Stimulated activated naive CD8-positive, alpha-beta T cell treated with anti-CD3 and anti-CD28 coated beads, Interleukin-15, amount 100 ng/mL, for 72 hours (primary cell): Measurements from ENCODE around the gene TATDN2.

ENCODE experiments used
- ATAC-seq: fragments of 150-1000 bp; cut with Tn5 transposase; 2 replicates; pipeline ENCODE4 v1.10.0; 2021; ENCODE audit warnings: mild to moderate bottlenecking, moderate library complexity
- DNase-seq, 2 donors: peaks; one replicate each; pipeline ENCODE4 v3.0.0; 2021 to 2022
- H3K27ac Mint-ChIP-seq, 2 donors: one replicate each; pipeline ENCODE4 v1.8.0; 2022; ENCODE audit warnings: mild to moderate bottlenecking in 2 of 2, mixed read lengths in 2 of 2, moderate library complexity in 2 of 2
- H3K27me3 Mint-ChIP-seq: one replicate; pipeline ENCODE4 v1.8.0; 2022; ENCODE audit warnings: mixed read lengths
- H3K4me1 Mint-ChIP-seq: one replicate; pipeline ENCODE4 v1.8.0; 2022; ENCODE audit warnings: mild to moderate bottlenecking, mixed read lengths
- H3K4me3 Mint-ChIP-seq, 2 donors: one replicate each; pipeline ENCODE4 v1.8.0; 2022; ENCODE audit warnings: mild to moderate bottlenecking in 2 of 2, mixed read lengths in 2 of 2, moderate library complexity in 1 of 2
- H3K9me3 Mint-ChIP-seq, 2 donors: one replicate each; pipeline ENCODE4 v1.8.0; 2022; ENCODE audit warnings: mixed read lengths in 2 of 2

TATDN2 gene

GRCh38 chr3:10228248-10228950 lies 19.9 kb upstream of the TATDN2 start:
- Mint-ChIP-seq H3K27ac (peak overlapping the region; percentile 8 to 55), H3K9me3 (no peaks in the 10 kb centered on the region), H3K4me3 (peak overlapping the region; percentile 59 to 66), H3K4me1 (peaks cover 50% of the 10 kb centered on the region), H3K27me3 (no peaks in the 10 kb centered on the region)
- DNase-seq: peak; percentile 31 to 67
- peak; percentile 86 for ATAC-seq

GRCh38 chr3:10229576-10229975 lies 18.7 kb upstream of the TATDN2 start:
- no peaks in the 10 kb centered on the region for H3K27me3 Mint-ChIP-seq
- peaks cover 38% of the 10 kb centered on the region for H3K4me1 Mint-ChIP-seq
- no peaks in the 10 kb centered on the region for H3K9me3 Mint-ChIP-seq
- H3K4me3 Mint-ChIP-seq: no peak overlapping the region
- H3K27ac Mint-ChIP-seq: no peak overlapping the region
- ATAC-seq (no peak), DNase-seq (no peak)

- DNase-seq (no peak), ATAC-seq (no peak)
- Mint-ChIP-seq H3K27me3 (no peaks in the 10 kb centered on the region), H3K9me3 (no peaks in the 10 kb centered on the region), H3K4me1 (peaks cover 28% of the 10 kb centered on the region), H3K27ac (no peak overlapping the region), H3K4me3 (no peak overlapping the region)
These were observed 16.1 kb upstream of the TATDN2 start for GRCh38 chr3:10232137-10232536.

GRCh38 chr3:10233988-10234387 lies 14.3 kb upstream of the TATDN2 start:
- no peak for ATAC-seq
- Mint-ChIP-seq H3K4me1 (peaks cover 28% of the 10 kb centered on the region), H3K4me3 (no peak overlapping the region), H3K27me3 (no peaks in the 10 kb centered on the region), H3K27ac (no peak overlapping the region), H3K9me3 (no peaks in the 10 kb centered on the region)
- DNase-seq: no peak

GRCh38 chr3:10234526-10235230 lies 13.6 kb upstream of the TATDN2 start:
- no peaks in the 10 kb centered on the region for H3K27me3 Mint-ChIP-seq
- no peaks in the 10 kb centered on the region for H3K9me3 Mint-ChIP-seq
- ATAC-seq (no peak), DNase-seq (no peak)
- no peak overlapping the region for H3K4me3 Mint-ChIP-seq
- no peak overlapping the region for H3K27ac Mint-ChIP-seq
- H3K4me1 Mint-ChIP-seq: peaks cover 29% of the 10 kb centered on the region

GRCh38 chr3:10235551-10235950 lies 12.7 kb upstream of the TATDN2 start:
- H3K27ac Mint-ChIP-seq: peak overlapping the region in 1 of 2 donors; percentile 46
- no peak overlapping the region for H3K4me3 Mint-ChIP-seq
- H3K4me1 Mint-ChIP-seq: peaks cover 31% of the 10 kb centered on the region
- ATAC-seq: no peak
- no peak for DNase-seq
- no peaks in the 10 kb centered on the region for H3K27me3 Mint-ChIP-seq
- no peaks in the 10 kb centered on the region for H3K9me3 Mint-ChIP-seq

GRCh38 chr3:10238345-10239183 lies 9.7 kb upstream of the TATDN2 start:
- H3K27ac Mint-ChIP-seq: no peak overlapping the region
- peaks cover 56% of the 10 kb centered on the region for H3K4me1 Mint-ChIP-seq
- DNase-seq (peak in 1 of 2 donors; percentile 40), ATAC-seq (peak; percentile 45)
- no peaks in the 10 kb centered on the region for H3K27me3 Mint-ChIP-seq
- peaks cover 0 to under 1% of the 10 kb centered on the region in 2 donors for H3K9me3 Mint-ChIP-seq
- H3K4me3 Mint-ChIP-seq: peak overlapping the region; percentile 11 to 12

GRCh38 chr3:10240799-10241198 lies 7.5 kb upstream of the TATDN2 start:
- H3K27me3 Mint-ChIP-seq: no peaks in the 10 kb centered on the region
- no peak for DNase-seq
- peaks cover 15 to 23% of the 10 kb centered on the region in 2 donors for H3K9me3 Mint-ChIP-seq
- H3K4me1 Mint-ChIP-seq: peaks cover 61% of the 10 kb centered on the region
- no peak for ATAC-seq
- H3K4me3 Mint-ChIP-seq: no peak overlapping the region
- H3K27ac Mint-ChIP-seq: no peak overlapping the region

- peak overlapping the region; percentile 67 to 71 for H3K4me3 Mint-ChIP-seq
- peak; percentile 62 to 82 for DNase-seq
- H3K27me3 Mint-ChIP-seq: no peaks in the 10 kb centered on the region
- ATAC-seq: peak; percentile 100
- peaks cover 19 to 29% of the 10 kb centered on the region in 2 donors for H3K9me3 Mint-ChIP-seq
- peak overlapping the region; percentile 90 to 93 for H3K27ac Mint-ChIP-seq
- peaks cover 61% of the 10 kb centered on the region for H3K4me1 Mint-ChIP-seq
These were observed 5.8 kb upstream of the TATDN2 start for GRCh38 chr3:10242182-10243065.

- no peak overlapping the region for H3K4me3 Mint-ChIP-seq
- ATAC-seq (no peak), DNase-seq (no peak)
- H3K4me1 Mint-ChIP-seq: peaks cover 54% of the 10 kb centered on the region
- H3K27me3 Mint-ChIP-seq: no peaks in the 10 kb centered on the region
- no peak overlapping the region for H3K27ac Mint-ChIP-seq
- peaks cover 19 to 34% of the 10 kb centered on the region in 2 donors for H3K9me3 Mint-ChIP-seq
These were observed 4.2 kb upstream of the TATDN2 start for GRCh38 chr3:10244009-10244408.

- DNase-seq (no peak), ATAC-seq (no peak)
- H3K9me3 Mint-ChIP-seq: peaks cover 19 to 34% of the 10 kb centered on the region in 2 donors
- no peak overlapping the region for H3K4me3 Mint-ChIP-seq
- no peaks in the 10 kb centered on the region for H3K27me3 Mint-ChIP-seq
- H3K27ac Mint-ChIP-seq: no peak overlapping the region
- peaks cover 56% of the 10 kb centered on the region for H3K4me1 Mint-ChIP-seq
These were observed 3.1 kb upstream of the TATDN2 start for GRCh38 chr3:10245081-10245712.

- H3K27ac Mint-ChIP-seq: peak overlapping the region; percentile 76 to 95
- H3K4me1 Mint-ChIP-seq: peaks cover 56% of the 10 kb centered on the region
- H3K9me3 Mint-ChIP-seq: peaks cover 19 to 34% of the 10 kb centered on the region in 2 donors
- DNase-seq (no peak), ATAC-seq (no peak)
- H3K4me3 Mint-ChIP-seq: peak overlapping the region; percentile 80 to 99
- H3K27me3 Mint-ChIP-seq: no peaks in the 10 kb centered on the region
These were observed 528 bp upstream of the TATDN2 start for GRCh38 chr3:10247679-10248183.

GRCh38 chr3:10248984-10249748 lies 907 bp downstream of the TATDN2 start:
- ATAC-seq (peak; percentile 45), DNase-seq (peak; percentile 49 to 71)

GRCh38 chr3:10249833-10250232 lies 1.6 kb downstream of the TATDN2 start:
- peak overlapping the region; percentile 99 to 100 for H3K4me3 Mint-ChIP-seq
- H3K27me3 Mint-ChIP-seq: no peaks in the 10 kb centered on the region
- DNase-seq: peak in 1 of 2 donors; percentile 20
- H3K4me1 Mint-ChIP-seq: peaks cover 64% of the 10 kb centered on the region
- no peak for ATAC-seq
- H3K27ac Mint-ChIP-seq: peak overlapping the region; percentile 97
- H3K9me3 Mint-ChIP-seq: peaks cover 12 to 21% of the 10 kb centered on the region in 2 donors

More at GRCh38 chr3:10248984-10249748, 907 bp downstream of the TATDN2 start:
- H3K4me3 Mint-ChIP-seq: peak overlapping the region; percentile 99 to 100
- no peaks in the 10 kb centered on the region for H3K27me3 Mint-ChIP-seq
- peaks cover 19 to 28% of the 10 kb centered on the region in 2 donors for H3K9me3 Mint-ChIP-seq
- H3K4me1 Mint-ChIP-seq: peaks cover 57% of the 10 kb centered on the region
- H3K27ac Mint-ChIP-seq: peak overlapping the region; percentile 97
